ENCODE data around the gene EXOC2.

EXOC2 gene

DNA sequence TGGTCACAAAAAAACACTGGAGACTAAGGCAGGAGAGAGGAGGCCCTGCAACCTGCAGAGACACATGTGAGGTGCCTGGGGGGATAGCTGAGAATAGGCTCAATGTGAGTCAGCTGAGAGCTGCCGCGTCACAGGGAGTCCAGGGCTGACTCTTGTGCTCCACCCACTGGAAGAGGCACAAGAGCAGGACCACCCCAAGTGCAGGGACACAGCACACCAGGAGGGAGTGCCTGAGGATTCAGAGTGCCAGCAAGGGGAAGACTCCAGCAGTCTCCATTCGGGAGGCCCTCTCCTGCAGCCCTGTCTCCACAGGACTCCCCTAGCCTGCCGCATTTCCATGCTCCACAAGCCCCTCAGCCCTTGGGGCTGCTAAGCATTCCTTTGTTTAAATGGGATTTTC, 141.5 kb downstream of the EXOC2 start:
- H3K14ac ChIP-seq (ENCODE audit: low read length): no peak overlapping the region
- no peaks in the 10 kb centered on the region for H3K9me3 ChIP-seq (ENCODE audit: insufficient read depth, low read depth, low read length)
- no peak overlapping the region for H2BK5ac ChIP-seq (ENCODE audit: low read depth, low read length, poor library complexity)
- H3K36me3 ChIP-seq (ENCODE audit: control insufficient read depth in 1 of 2, insufficient read depth in 2 of 2, low read length in 2 of 2): peaks cover 0 to 7% of the 10 kb centered on the region in 2 experiments
- no peak overlapping the region for H3K4me3 ChIP-seq (ENCODE audit: low read depth, low read length)
- DNase-seq: peak in 1 of 2 donors; percentile 4
- no peak overlapping the region for H3K27ac ChIP-seq (ENCODE audit: low read depth, low read length)
- H3K4me1 ChIP-seq (ENCODE audit: control insufficient read depth in 1 of 2, insufficient read depth in 2 of 2, low read length in 2 of 2): peaks cover 10 to 12% of the 10 kb centered on the region in 2 experiments
- no peak overlapping the region for H3K4me2 ChIP-seq (ENCODE audit: low read length)
- H3K18ac ChIP-seq (ENCODE audit: low read length): no peak overlapping the region
- H4K91ac ChIP-seq (ENCODE audit: low read depth, low read length): peak overlapping the region; percentile 37
- no peak overlapping the region for H4K8ac ChIP-seq (ENCODE audit: low read depth, low read length)
- no peak overlapping the region for H3K9ac ChIP-seq (ENCODE audit: low read length)
- no peak overlapping the region for H3K23ac ChIP-seq (ENCODE audit: low read length)
- H3K4ac ChIP-seq (ENCODE audit: low read depth, low read length): no peak overlapping the region
- WGBS (ENCODE audit: extremely low coverage, insufficient coverage, insufficient read length): no CpG with 5 or more reads among the region's 4 CpGs
- H4K12ac ChIP-seq (ENCODE audit: low read depth, low read length): no peak overlapping the region
- H3K79me1 ChIP-seq (ENCODE audit: low read length): no peaks in the 10 kb centered on the region
- H2AK5ac ChIP-seq (ENCODE audit: low read length): no peak overlapping the region
- H2BK12ac ChIP-seq (ENCODE audit: low read length): no peak overlapping the region
- peak overlapping the region; percentile 40 for H2AFZ ChIP-seq (ENCODE audit: insufficient read depth, low read length, poor library complexity)
- no peaks in the 10 kb centered on the region for H3K79me2 ChIP-seq (ENCODE audit: control insufficient read depth, insufficient read depth, low read length, poor library complexity)
- H3K27me3 ChIP-seq (ENCODE audit: insufficient read depth, low read length): no peaks in the 10 kb centered on the region
- no peak overlapping the region for H2BK120ac ChIP-seq (ENCODE audit: insufficient read depth, low read length, poor library complexity)

DNA sequence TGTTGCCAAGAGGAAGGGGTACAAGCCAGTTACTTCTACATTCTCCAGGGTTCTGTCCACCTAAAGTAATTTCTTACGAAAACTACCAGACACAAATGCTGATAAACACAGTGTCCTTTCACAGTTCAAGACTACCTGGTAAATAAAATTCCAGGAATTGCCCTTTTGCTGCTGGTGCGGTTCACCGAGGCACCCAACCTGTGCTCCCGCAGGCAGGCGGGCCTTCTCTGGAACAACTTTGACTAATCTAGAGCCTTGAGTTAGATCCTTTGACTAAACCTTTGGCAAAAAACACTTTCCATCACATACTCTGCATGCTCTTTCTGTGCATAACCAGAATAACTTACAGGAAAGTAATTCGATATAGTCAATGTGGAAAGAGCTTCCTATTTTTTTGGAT, 143.0 kb downstream of the EXOC2 start:
- no peak for DNase-seq
- Histone ChIP-seq H3K4me2 (ENCODE audit: low read length) (no peak overlapping the region), H2BK5ac (ENCODE audit: low read depth, low read length, poor library complexity) (no peak overlapping the region), H3K4ac (ENCODE audit: low read depth, low read length) (no peak overlapping the region), H3K36me3 (ENCODE audit: control insufficient read depth in 1 of 2, insufficient read depth in 2 of 2, low read length in 2 of 2) (peaks cover 0 to 2% of the 10 kb centered on the region in 2 experiments), H3K79me2 (ENCODE audit: control insufficient read depth, insufficient read depth, low read length, poor library complexity) (no peaks in the 10 kb centered on the region), H3K27me3 (ENCODE audit: insufficient read depth, low read length) (no peaks in the 10 kb centered on the region), H3K23ac (ENCODE audit: low read length) (no peak overlapping the region), H2AFZ (ENCODE audit: insufficient read depth, low read length, poor library complexity) (no peak overlapping the region), H2AK5ac (ENCODE audit: low read length) (no peak overlapping the region), H3K79me1 (ENCODE audit: low read length) (no peaks in the 10 kb centered on the region), H3K9ac (ENCODE audit: low read length) (no peak overlapping the region), H4K12ac (ENCODE audit: low read depth, low read length) (no peak overlapping the region), H2BK12ac (ENCODE audit: low read length) (no peak overlapping the region), H3K14ac (ENCODE audit: low read length) (no peak overlapping the region), H2BK120ac (ENCODE audit: insufficient read depth, low read length, poor library complexity) (no peak overlapping the region), H3K18ac (ENCODE audit: low read length) (no peak overlapping the region), H4K8ac (ENCODE audit: low read depth, low read length) (no peak overlapping the region), H3K27ac (ENCODE audit: low read depth, low read length) (no peak overlapping the region), H3K9me3 (ENCODE audit: insufficient read depth, low read depth, low read length) (no peaks in the 10 kb centered on the region), H3K4me1 (ENCODE audit: control insufficient read depth in 1 of 2, insufficient read depth in 2 of 2, low read length in 2 of 2) (peaks cover 10 to 12% of the 10 kb centered on the region in 2 experiments), H4K91ac (ENCODE audit: low read depth, low read length) (no peak overlapping the region), H3K4me3 (ENCODE audit: low read depth, low read length) (no peak overlapping the region)
- WGBS (ENCODE audit: extremely low coverage, insufficient coverage, insufficient read length): no CpG with 5 or more reads among the region's 6 CpGs

DNA sequence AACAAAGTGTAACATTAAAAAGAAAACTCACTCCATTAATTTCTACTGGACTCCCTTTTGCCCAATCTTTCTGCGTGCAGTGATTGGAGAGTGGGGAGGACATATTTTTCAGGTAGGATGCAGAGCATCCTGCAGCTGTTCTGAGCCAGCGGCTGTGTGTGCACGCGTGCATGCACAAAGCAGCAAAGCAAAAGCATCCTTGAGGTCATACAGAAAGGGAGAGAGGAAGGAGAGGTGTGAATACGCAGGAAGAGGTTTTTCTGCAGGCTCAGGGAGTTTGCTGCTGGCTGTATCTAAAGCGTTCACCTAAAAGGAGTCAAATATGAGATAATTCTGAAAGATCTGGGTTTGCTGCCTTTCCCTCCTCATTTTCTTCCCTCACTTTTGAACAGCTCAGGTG, 144.4 kb downstream of the EXOC2 start:
- Histone ChIP-seq H3K27me3 (ENCODE audit: insufficient read depth, low read length) (no peaks in the 10 kb centered on the region), H2BK5ac (ENCODE audit: low read depth, low read length, poor library complexity) (no peak overlapping the region), H3K4me1 (ENCODE audit: control insufficient read depth in 1 of 2, insufficient read depth in 2 of 2, low read length in 2 of 2) (peaks cover 10 to 12% of the 10 kb centered on the region in 2 experiments), H3K23ac (ENCODE audit: low read length) (no peak overlapping the region), H3K27ac (ENCODE audit: low read depth, low read length) (no peak overlapping the region), H2BK120ac (ENCODE audit: insufficient read depth, low read length, poor library complexity) (no peak overlapping the region), H3K18ac (ENCODE audit: low read length) (no peak overlapping the region), H2BK12ac (ENCODE audit: low read length) (no peak overlapping the region), H3K4me2 (ENCODE audit: low read length) (no peak overlapping the region), H2AFZ (ENCODE audit: insufficient read depth, low read length, poor library complexity) (no peak overlapping the region), H3K4ac (ENCODE audit: low read depth, low read length) (no peak overlapping the region), H3K9ac (ENCODE audit: low read length) (no peak overlapping the region), H4K12ac (ENCODE audit: low read depth, low read length) (no peak overlapping the region), H4K91ac (ENCODE audit: low read depth, low read length) (no peak overlapping the region), H3K9me3 (ENCODE audit: insufficient read depth, low read depth, low read length) (no peaks in the 10 kb centered on the region), H3K14ac (ENCODE audit: low read length) (no peak overlapping the region), H4K8ac (ENCODE audit: low read depth, low read length) (no peak overlapping the region), H3K36me3 (ENCODE audit: control insufficient read depth in 1 of 2, insufficient read depth in 2 of 2, low read length in 2 of 2) (peaks cover 0 to 4% of the 10 kb centered on the region in 2 experiments), H3K4me3 (ENCODE audit: low read depth, low read length) (no peak overlapping the region), H3K79me2 (ENCODE audit: control insufficient read depth, insufficient read depth, low read length, poor library complexity) (no peaks in the 10 kb centered on the region), H3K79me1 (ENCODE audit: low read length) (no peaks in the 10 kb centered on the region), H2AK5ac (ENCODE audit: low read length) (no peak overlapping the region)
- no CpG with 5 or more reads among the region's 6 CpGs for WGBS (ENCODE audit: extremely low coverage, insufficient coverage, insufficient read length)
- no peak for DNase-seq

- no peak for DNase-seq
- H3K14ac ChIP-seq (ENCODE audit: low read length): no peak overlapping the region
- peaks cover 0 to 4% of the 10 kb centered on the region in 2 experiments for H3K36me3 ChIP-seq (ENCODE audit: control insufficient read depth in 1 of 2, insufficient read depth in 2 of 2, low read length in 2 of 2)
- no CpG with 5 or more reads among the region's 5 CpGs for WGBS (ENCODE audit: extremely low coverage, insufficient coverage, insufficient read length)
- H3K23ac ChIP-seq (ENCODE audit: low read length): no peak overlapping the region
- H2BK120ac ChIP-seq (ENCODE audit: insufficient read depth, low read length, poor library complexity): no peak overlapping the region
- no peaks in the 10 kb centered on the region for H3K79me2 ChIP-seq (ENCODE audit: control insufficient read depth, insufficient read depth, low read length, poor library complexity)
- no peak overlapping the region for H4K91ac ChIP-seq (ENCODE audit: low read depth, low read length)
- H4K12ac ChIP-seq (ENCODE audit: low read depth, low read length): no peak overlapping the region
- no peak overlapping the region for H3K18ac ChIP-seq (ENCODE audit: low read length)
- H3K4ac ChIP-seq (ENCODE audit: low read depth, low read length): no peak overlapping the region
- H2AK5ac ChIP-seq (ENCODE audit: low read length): no peak overlapping the region
- H3K4me2 ChIP-seq (ENCODE audit: low read length): no peak overlapping the region
- H3K9me3 ChIP-seq (ENCODE audit: insufficient read depth, low read depth, low read length): no peaks in the 10 kb centered on the region
- H4K8ac ChIP-seq (ENCODE audit: low read depth, low read length): no peak overlapping the region
- H3K79me1 ChIP-seq (ENCODE audit: low read length): no peaks in the 10 kb centered on the region
- no peak overlapping the region for H3K4me3 ChIP-seq (ENCODE audit: low read depth, low read length)
- peaks cover 10 to 12% of the 10 kb centered on the region in 2 experiments for H3K4me1 ChIP-seq (ENCODE audit: control insufficient read depth in 1 of 2, insufficient read depth in 2 of 2, low read length in 2 of 2)
- H2AFZ ChIP-seq (ENCODE audit: insufficient read depth, low read length, poor library complexity): no peak overlapping the region
- no peak overlapping the region for H2BK5ac ChIP-seq (ENCODE audit: low read depth, low read length, poor library complexity)
- H3K9ac ChIP-seq (ENCODE audit: low read length): no peak overlapping the region
- H3K27me3 ChIP-seq (ENCODE audit: insufficient read depth, low read length): no peaks in the 10 kb centered on the region
- H3K27ac ChIP-seq (ENCODE audit: low read depth, low read length): no peak overlapping the region
- no peak overlapping the region for H2BK12ac ChIP-seq (ENCODE audit: low read length)
Measured at GRCh38 chr6:548091-548490, 144.8 kb downstream of the EXOC2 start.
